Neural progenitor cell (in vitro differentiated cells): ENCODE measurements around the gene TBPL1.

ENCODE experiments used
- CTCF ChIP-seq: fragments of 200-600 bp; sonication (generic); IDR thresholded peaks from 2 replicates; pipeline ENCODE4 v1.5.1; 2017; ENCODE audit warnings: antibody characterized with exemption, mild to moderate bottlenecking
- EZH2 ChIP-seq: fragments of 200-600 bp; sonication (generic); IDR thresholded peaks from 2 replicates; pipeline ENCODE4 v1.6.1; 2017; ENCODE audit warnings: antibody characterized with exemption, mild to moderate bottlenecking, moderate library complexity
- EZH2phosphoT487 ChIP-seq: fragments of 200-600 bp; sonication (generic); IDR thresholded peaks from 2 replicates; pipeline ENCODE4 v1.6.1; 2017; ENCODE audit warnings: antibody characterized with exemption

- TF ChIP-seq EZH2phosphoT487 (no peak), CTCF (no peak), EZH2 (no peak)
Measured at GRCh38 chr6:133995296-133995695, 42.3 kb downstream of the TBPL1 start.
